BLaER1 treated with 17β-estradiol and CSF1 and Interleukin-3, amounts not matched to agents 10 nM and 100 nM (cell line): ENCODE data around the gene CDHR5.
A peak's percentile ranks its signal among the peaks of the same experiment; 100 is the strongest.

Source experiments
- H3K27ac ChIP-seq, 11 experiments: shearing (Covaris generic); formaldehyde crosslinking; 2 replicates each; pipeline ENCODE4 v1.8.1; 2022
- H3K27me3 ChIP-seq, 11 experiments: shearing (Covaris generic); formaldehyde crosslinking; 2 replicates each; pipeline ENCODE4 v1.8.1; 2022
- H3K36me3 ChIP-seq, 11 experiments: shearing (Covaris generic); formaldehyde crosslinking; 2 replicates each; pipeline ENCODE4 v1.8.1; 2022
- H3K4me1 ChIP-seq, 10 experiments: shearing (Covaris generic); formaldehyde crosslinking; 2 replicates each; pipeline ENCODE4 v1.8.1; 2022
- H3K4me2 ChIP-seq, 11 experiments: shearing (Covaris generic); formaldehyde crosslinking; 2 replicates each; pipeline ENCODE4 v1.8.1; 2022
- H3K4me3 ChIP-seq, 10 experiments: shearing (Covaris generic); formaldehyde crosslinking; 2 replicates each; pipeline ENCODE4 v1.8.1; 2022
- H3K9ac ChIP-seq, 11 experiments: shearing (Covaris generic); formaldehyde crosslinking; 2 replicates each; pipeline ENCODE4 v1.8.1; 2022
- H3K9me3 ChIP-seq, 11 experiments: shearing (Covaris generic); formaldehyde crosslinking; replicated peaks in 1 of 11; 2 replicates each; pipeline ENCODE4 v1.8.1; 2022
- H4K20me1 ChIP-seq, 11 experiments: shearing (Covaris generic); formaldehyde crosslinking; 2 replicates each; pipeline ENCODE4 v1.8.1; 2022
- Cebpa-rat ChIP-seq, 11 experiments: shearing (Covaris generic); IDR thresholded peaks; 2 replicates each; pipeline ENCODE4 v1.8.1; 2022

CDHR5 gene

GRCh38 chr11:617912-618682 is 6.7 kb downstream of the CDHR5 start:
- peaks cover 29 to 49% (median 37%) of the 10 kb centered on the region in 10 experiments for H3K4me1 ChIP-seq
- no peak for TF ChIP-seq Cebpa-rat (IDR thresholded peaks at IDR 0.05)
- H4K20me1 ChIP-seq = peaks cover 12 to 72% (median 36%) of the 10 kb centered on the region in 11 experiments
- no peak overlapping the region for H3K4me2 ChIP-seq
- no peak overlapping the region for H3K4me3 ChIP-seq
- H3K27ac ChIP-seq = peak overlapping the region in 4 of 11 experiments; percentile 12 to 97 (median 62); a peak in 1 of 22 replicates
- H3K36me3 ChIP-seq = peaks cover 7 to 41% (median 27%) of the 10 kb centered on the region in 11 experiments
- no peaks in the 10 kb centered on the region for H3K27me3 ChIP-seq
- H3K9me3 ChIP-seq = no peaks in the 10 kb centered on the region
- H3K9ac ChIP-seq = 0 out of 22 replicates have a peak overlapping the region, but pooled peaks of 1 of the 11 experiments have one; percentile 88

- Histone ChIP-seq H3K27ac (peak overlapping the region in 10 of 11 experiments; percentile 80 to 97 (median 90); a peak in 19 of 22 replicates), H3K9ac (peak overlapping the region; percentile 83 to 91 (median 88); a peak in 17 of 22 replicates), H3K4me2 (peak overlapping the region; percentile 93 to 100 (median 98)), H3K27me3 (no peaks in the 10 kb centered on the region), H4K20me1 (peaks cover 19 to 77% (median 43%) of the 10 kb centered on the region in 11 experiments), H3K4me3 (peak overlapping the region in 3 of 10 experiments; percentile 76 to 85 (median 82); a peak in 4 of 20 replicates), H3K9me3 (no peaks in the 10 kb centered on the region), H3K4me1 (peaks cover 34 to 57% (median 44%) of the 10 kb centered on the region in 10 experiments), H3K36me3 (peaks cover 15 to 46% (median 34%) of the 10 kb centered on the region in 11 experiments)
- no peak for TF ChIP-seq Cebpa-rat (IDR thresholded peaks at IDR 0.05)
These were observed 7.4 kb downstream of the CDHR5 start for GRCh38 chr11:617199-617911.

GRCh38 chr11:616320-617198 is 8.2 kb downstream of the CDHR5 start:
- Histone ChIP-seq H3K9me3 (no peaks in the 10 kb centered on the region), H4K20me1 (peaks cover 27 to 79% (median 45%) of the 10 kb centered on the region in 11 experiments), H3K4me3 (peak overlapping the region; percentile 64 to 85 (median 76)), H3K9ac (peak overlapping the region; percentile 83 to 91 (median 88); a peak in 21 of 22 replicates), H3K4me1 (peaks cover 34 to 60% (median 47%) of the 10 kb centered on the region in 10 experiments), H3K27ac (peak overlapping the region; percentile 74 to 97 (median 89)), H3K27me3 (no peaks in the 10 kb centered on the region), H3K4me2 (peak overlapping the region; percentile 93 to 100 (median 98)), H3K36me3 (peaks cover 22 to 54% (median 42%) of the 10 kb centered on the region in 11 experiments)
- TF ChIP-seq Cebpa-rat (IDR thresholded peaks at IDR 0.05) = no peak

- peaks cover 34 to 59% (median 47%) of the 10 kb centered on the region in 10 experiments for H3K4me1 ChIP-seq
- peak within 1 kb of the TSS; percentile 83 to 91 (median 88) for H3K9ac ChIP-seq
- peaks cover 36 to 81% (median 51%) of the 10 kb centered on the region in 11 experiments for H4K20me1 ChIP-seq
- H3K27ac ChIP-seq = peak within 1 kb of the TSS; percentile 80 to 97 (median 89)
- TF ChIP-seq Cebpa-rat (IDR thresholded peaks at IDR 0.05) = peak in 3 of 11 experiments; percentile 38 to 55 (median 49); a peak in 3 of 22 replicates
- H3K9me3 ChIP-seq = no peaks in the 10 kb centered on the region
- peak within 1 kb of the TSS; percentile 64 to 85 (median 76) for H3K4me3 ChIP-seq
- no peaks in the 10 kb centered on the region for H3K27me3 ChIP-seq
- H3K4me2 ChIP-seq = peak within 1 kb of the TSS; percentile 93 to 100 (median 100)
- peaks cover 31 to 62% (median 51%) of the 10 kb centered on the region in 11 experiments for H3K36me3 ChIP-seq
These were observed 9.0 kb downstream of the CDHR5 start, which contains the start of gene IRF7 for GRCh38 chr11:615504-616319. Gene IRF7 (minus strand): TSS chr11:615950. CDS start chr11:615364, 586 bp downstream.

- peak overlapping the region; percentile 80 to 97 (median 89) for H3K27ac ChIP-seq
- peaks cover 34 to 51% (median 43%) of the 10 kb centered on the region in 10 experiments for H3K4me1 ChIP-seq
- H3K4me3 ChIP-seq = peak overlapping the region; percentile 64 to 85 (median 76)
- no peak for TF ChIP-seq Cebpa-rat (IDR thresholded peaks at IDR 0.05)
- peaks cover 43 to 83% (median 55%) of the 10 kb centered on the region in 11 experiments for H4K20me1 ChIP-seq
- H3K36me3 ChIP-seq = peaks cover 39 to 71% (median 59%) of the 10 kb centered on the region in 11 experiments
- H3K9ac ChIP-seq = peak overlapping the region; percentile 83 to 91 (median 88)
- peak overlapping the region; percentile 93 to 100 (median 100) for H3K4me2 ChIP-seq
- no peaks in the 10 kb centered on the region for H3K9me3 ChIP-seq
- H3K27me3 ChIP-seq = no peaks in the 10 kb centered on the region
These were observed 9.9 kb downstream of the CDHR5 start for GRCh38 chr11:614623-615503.

GRCh38 chr11:614021-614622 is 10.6 kb downstream of the CDHR5 start:
- Histone ChIP-seq H3K36me3 (peaks cover 47 to 73% (median 66%) of the 10 kb centered on the region in 11 experiments), H3K4me3 (peak overlapping the region in 7 of 10 experiments; percentile 75 to 85 (median 76); a peak in 11 of 20 replicates), H3K4me2 (peak overlapping the region; percentile 93 to 100 (median 100)), H3K9ac (peak overlapping the region; percentile 20 to 91 (median 88); a peak in 16 of 22 replicates), H4K20me1 (peaks cover 43 to 85% (median 63%) of the 10 kb centered on the region in 11 experiments), H3K27ac (peak overlapping the region in 7 of 11 experiments; percentile 34 to 97 (median 90); a peak in 13 of 22 replicates), H3K4me1 (peaks cover 34 to 51% (median 43%) of the 10 kb centered on the region in 10 experiments), H3K27me3 (no peaks in the 10 kb centered on the region), H3K9me3 (no peaks in the 10 kb centered on the region)
- TF ChIP-seq Cebpa-rat (IDR thresholded peaks at IDR 0.05) = no peak
